GM12874 (cell line): ENCODE measurements around the gene C2CD2.

Source experiments
- CTCF ChIP-seq: IDR thresholded peaks from 2 replicates; pipeline ENCODE4 v1.5.1; 2011; ENCODE audit warnings: low read depth, mild to moderate bottlenecking, control low read depth, low read length, moderate library complexity; ENCODE audit not compliant: insufficient read depth

Gene C2CD2

GRCh38 chr21:41856572-41856971 lies 97.2 kb downstream of the C2CD2 start:
- TF ChIP-seq CTCF: no peak

- TF ChIP-seq CTCF: no peak
Observed at GRCh38 chr21:41854426-41854995, 99.3 kb downstream of the C2CD2 start.

GRCh38 chr21:41852929-41853320 lies 100.9 kb downstream of the C2CD2 start:
- no peak for TF ChIP-seq CTCF

- no peak for TF ChIP-seq CTCF
Observed at GRCh38 chr21:41852151-41852928, 101.5 kb downstream of the C2CD2 start.

- TF ChIP-seq CTCF: no peak
Observed at GRCh38 chr21:41851090-41851790, 102.6 kb downstream of the C2CD2 start.

- TF ChIP-seq CTCF: no peak
Observed at GRCh38 chr21:41850085-41850484, 103.7 kb downstream of the C2CD2 start.

- TF ChIP-seq CTCF: no peak
Observed at GRCh38 chr21:41848958-41849580, 104.7 kb downstream of the C2CD2 start.
